Naive thymus-derived CD4-positive, alpha-beta T cell (primary cell): ENCODE results near the gene C4A. TPM values are rescaled to one million over a fixed set of nuclear protein-coding genes. Genes with fewer than 3 reads are reported as not detected.
"Not testable (repeated sequence)": the region's sequence is repeated elsewhere in the genome, so short reads cannot be mapped to it uniquely, and the experiment has no call there.

Source experiments
- ATAC-seq: fragments of 150-1000 bp; cut with Tn5 transposase; 2 replicates; pipeline ENCODE4 v1.10.0; 2021; ENCODE audit warnings: mild to moderate bottlenecking, moderate library complexity
- CTCF ChIA-PET: fragments of 350-600 bp; sonication (Branson Sonifier 250); formaldehyde crosslinking; loops from one replicate; lab custom pipeline; 2021; ENCODE audit warnings: antibody characterized with exemption; lab: Charles Lee
- POLR2A ChIA-PET: fragments of 350-600 bp; sonication (Branson Sonifier 250); formaldehyde crosslinking; loops from one replicate; lab custom pipeline; 2021; ENCODE audit warnings: antibody characterized with exemption, inconsistent platforms; lab: Charles Lee
- DNase-seq, 9 donors: peaks; one replicate each; pipeline versions ENCODE4 v3.0.0 to v3.0.0-alpha.2; 2020 to 2022; ENCODE audit warnings: mixed read lengths in 1 of 9
- H3K27ac ChIP-seq: one replicate; pipeline ENCODE4 v1.7.0; 2013; ENCODE audit warnings: mild to moderate bottlenecking, low read depth, low read length, moderate library complexity
- H3K27me3 ChIP-seq, 2 donors: one replicate each; pipeline ENCODE4 v1.7.0; 2013; ENCODE audit warnings: low read length in 2 of 2, mild to moderate bottlenecking in 2 of 2, moderate library complexity in 2 of 2; ENCODE audit not compliant: control insufficient read depth in 2 of 2, insufficient read depth in 2 of 2
- H3K36me3 ChIP-seq, 3 experiments: 1 replicate in 2 of 3; 2 replicates in 1 of 3; pipeline ENCODE4 v1.7.0; 2013; ENCODE audit warnings: low read length in 3 of 3, mild to moderate bottlenecking in 3 of 3, moderate library complexity in 1 of 3; ENCODE audit not compliant: insufficient read depth in 3 of 3, control insufficient read depth in 2 of 3
- H3K4me1 ChIP-seq, 2 donors: one replicate each; pipeline ENCODE4 v1.7.0; 2013; ENCODE audit warnings: low read length in 2 of 2, mild to moderate bottlenecking in 2 of 2, moderate library complexity in 1 of 2; ENCODE audit not compliant: control insufficient read depth in 2 of 2, insufficient read depth in 2 of 2
- H3K4me3 ChIP-seq: 2 replicates; pipeline ENCODE4 v1.7.0; 2013; ENCODE audit warnings: mild to moderate bottlenecking, low read length
- H3K9me3 ChIP-seq, 3 experiments: 1 replicate in 2 of 3; 2 replicates in 1 of 3; pipeline ENCODE4 v1.7.0; 2013; ENCODE audit warnings: low read length in 3 of 3; ENCODE audit not compliant: control insufficient read depth in 2 of 3
- H3K27ac Mint-ChIP-seq, 9 donors: one replicate each; pipeline ENCODE4 v1.8.0; 2020 to 2022; ENCODE audit warnings: mixed read lengths in 9 of 9, mild to moderate bottlenecking in 8 of 9, moderate library complexity in 5 of 9, inconsistent platforms in 2 of 9
- H3K27me3 Mint-ChIP-seq, 5 donors: one replicate each; pipeline ENCODE4 v1.8.0; 2021 to 2022; ENCODE audit warnings: mixed read lengths in 5 of 5, mild to moderate bottlenecking in 1 of 5
- H3K36me3 Mint-ChIP-seq, 5 donors: one replicate each; pipeline ENCODE4 v1.8.0; 2020 to 2022; ENCODE audit warnings: mixed read lengths in 5 of 5, mild to moderate bottlenecking in 3 of 5, inconsistent platforms in 1 of 5
- H3K4me1 Mint-ChIP-seq, 7 donors: one replicate each; pipeline ENCODE4 v1.8.0; 2020 to 2022; ENCODE audit warnings: mixed read lengths in 7 of 7, mild to moderate bottlenecking in 3 of 7, inconsistent platforms in 1 of 7
- H3K4me3 Mint-ChIP-seq, 10 donors: one replicate each; pipeline ENCODE4 v1.8.0; 2020 to 2022; ENCODE audit warnings: mild to moderate bottlenecking in 10 of 10, mixed read lengths in 10 of 10, moderate library complexity in 6 of 10, inconsistent platforms in 2 of 10
- H3K9me3 Mint-ChIP-seq, 11 donors: one replicate each; pipeline ENCODE4 v1.8.0; 2020 to 2022; ENCODE audit warnings: mixed read lengths in 11 of 11, mild to moderate bottlenecking in 4 of 11, inconsistent platforms in 1 of 11, moderate library complexity in 1 of 11
- intact Hi-C, 2 donors: fragments of 100-400 bp; cut with micrococcal nuclease; formaldehyde crosslinking; loops; one replicate each; pipeline ENCODE4 v1.15.1; 2023
- polyA plus RNA-seq, 2 donors: library from polyadenylated mRNA; unstranded; fragments of 300-500 nt; fragmentation: Illumina TruSeq; gene quantifications; one replicate each; pipeline ENCODE4 v1.2.3, GENCODE V29; 2021
- total RNA-seq, 6 experiments: library from RNA in 5 of 6; stranded (reverse) in 5 of 6; gene quantifications; 1 replicate in 5 of 6; 2 replicates in 1 of 6; pipeline ENCODE4 v1.2.3 and lab custom pipeline; 2021 to 2026

The C4A gene
- total and polyA plus RNA-seq, 7 experiments from 2014 or later = 3.2 to 9.0 (median 8.0) TPM; not detected in 2

GRCh38 chr6:31971993-31972708 is 9.7 kb upstream of the C4A start, which contains the start of gene DXO:
Gene DXO, minus strand, starts transcription at chr6:31972138. Its CDS starts 463 bp downstream, at chr6:31971675.
- Mint-ChIP-seq H3K36me3 (peaks cover 0 to 26% (median 8%) of the 10 kb centered on the region in 5 donors), H3K9me3 (peaks cover 0 to 7% (median 0%) of the 10 kb centered on the region in 11 donors), H3K27me3 (peaks cover 0 to 5% (median 0%) of the 10 kb centered on the region in 5 donors), H3K4me1 (peaks cover 20 to 51% (median 42%) of the 10 kb centered on the region in 7 donors), H3K27ac (peak within 1 kb of the TSS; percentile 97 to 100 (median 100)), H3K4me3 (peak within 1 kb of the TSS; percentile 86 to 99 (median 99))
- H3K4me1 ChIP-seq = peaks cover 21 to 22% of the 10 kb centered on the region in 2 donors
- peaks cover 0 to 35% (median 14%) of the 10 kb centered on the region in 3 experiments for H3K36me3 ChIP-seq
- DNase-seq (peak; percentile 95 to 100 (median 99)), ATAC-seq (peak; percentile 94)
- ChIA-PET CTCF (no interaction called here), POLR2A (interaction anchor here (0.6 to 6.6 kb wide), 17 partner anchors 7 to 1572 kb away, joined by 3 to 108 read pairs (median 4); partner anchors contain the start of genes EHMT2, MRPS18B, NELFE and SKIC2)
- no peaks in the 10 kb centered on the region for H3K9me3 ChIP-seq
- peak within 1 kb of the TSS; percentile 90 for H3K4me3 ChIP-seq
- H3K27me3 ChIP-seq = no peaks in the 10 kb centered on the region
- intact Hi-C loops = loop anchor here (1.0 to 10.0 kb wide), 3 partner anchors 13 to 237 kb away; partner anchors contain the start of genes SKIC2 (in 2 of the 2), CLIC1 (in 1 of the 2) and NEU1 (in 1 of the 2)
- peak within 1 kb of the TSS; percentile 97 for H3K27ac ChIP-seq

GRCh38 chr6:31972709-31973350 is 9.0 kb upstream of the C4A start:
- CTCF ChIA-PET = no interaction called here
- peak overlapping the region; percentile 97 for H3K27ac ChIP-seq
- peaks cover 21 to 22% of the 10 kb centered on the region in 2 donors for H3K4me1 ChIP-seq
- POLR2A ChIA-PET = interaction anchor here (0.6 to 6.6 kb wide), 8 partner anchors 11 to 872 kb away, joined by 3 to 108 read pairs (median 6); partner anchors contain the start of genes EHMT2, NELFE, SKIC2 and VARS1
- peak overlapping the region; percentile 90 for H3K4me3 ChIP-seq
- Mint-ChIP-seq H3K9me3 (peaks cover 0 to 7% (median 0%) of the 10 kb centered on the region in 11 donors), H3K27ac (peak overlapping the region; percentile 97 to 100 (median 100)), H3K36me3 (peaks cover 0 to 19% (median 7%) of the 10 kb centered on the region in 5 donors), H3K4me1 (peaks cover 20 to 52% (median 42%) of the 10 kb centered on the region in 7 donors), H3K27me3 (peaks cover 0 to 5% (median 0%) of the 10 kb centered on the region in 5 donors), H3K4me3 (peak overlapping the region; percentile 86 to 99 (median 99))
- DNase-seq (no peak), ATAC-seq (no peak)
- no peaks in the 10 kb centered on the region for H3K27me3 ChIP-seq
- H3K9me3 ChIP-seq = no peaks in the 10 kb centered on the region
- intact Hi-C loops = loop anchor here (1.0 to 10.0 kb wide), 3 partner anchors 14 to 238 kb away; partner anchors contain the start of genes SKIC2 (in 2 of the 2), CLIC1 (in 1 of the 2) and NEU1 (in 1 of the 2)
- peaks cover 0 to 28% (median 7%) of the 10 kb centered on the region in 3 experiments for H3K36me3 ChIP-seq

GRCh38 chr6:31976065-31976464 is 5.8 kb upstream of the C4A start:
- POLR2A ChIA-PET, H3K27ac ChIP-seq, H3K27me3 ChIP-seq, H3K9me3 ChIP-seq, H3K9me3 Mint-ChIP-seq, H3K27me3 Mint-ChIP-seq, H3K4me3 ChIP-seq, ATAC-seq, H3K36me3 ChIP-seq, H3K4me3 Mint-ChIP-seq, H3K27ac Mint-ChIP-seq, DNase-seq: not testable (repeated sequence)
- CTCF ChIA-PET = interaction anchor here (0.9 kb wide), 1 partner anchor 247 kb away, joined by 3 read pairs; no protein-coding TSS in a partner anchor
- H3K36me3 Mint-ChIP-seq = peaks cover 0 to 12% (median 7%) of the 10 kb centered on the region in 5 donors
- intact Hi-C loops = loop anchor here in 1 of 2 donors (10.0 kb wide), 2 partner anchors 111 to 241 kb away; partner anchors contain the start of genes CLIC1 and NEU1
- H3K4me1 Mint-ChIP-seq = peaks cover 23 to 61% (median 45%) of the 10 kb centered on the region in 7 donors
- peaks cover 12 to 34% of the 10 kb centered on the region in 2 donors for H3K4me1 ChIP-seq

- H3K27ac Mint-ChIP-seq = peak overlapping the region in 5 of 9 donors; percentile 48 to 87 (median 67)
- Histone ChIP-seq H3K4me3 (no peak overlapping the region), H3K27me3 (no peaks in the 10 kb centered on the region), H3K36me3 (no peaks in the 10 kb centered on the region), H3K9me3 (no peaks in the 10 kb centered on the region), H3K4me1 (peaks cover 2 to 26% of the 10 kb centered on the region in 2 donors), H3K27ac (peak overlapping the region; percentile 68)
- H3K9me3 Mint-ChIP-seq = peaks cover 0 to 1% (median 0%) of the 10 kb centered on the region in 11 donors
- peaks cover 18 to 42% (median 33%) of the 10 kb centered on the region in 7 donors for H3K4me1 Mint-ChIP-seq
- CTCF ChIA-PET = no interaction called here
- H3K36me3 Mint-ChIP-seq = peaks cover 0 to 12% (median 6%) of the 10 kb centered on the region in 5 donors
- no peak for DNase-seq
- no peaks in the 10 kb centered on the region for H3K27me3 Mint-ChIP-seq
- intact Hi-C loops = loop anchor here in 1 of 2 donors (10.0 kb wide), 2 partner anchors 113 to 243 kb away; partner anchors contain the start of genes CLIC1 and NEU1
- POLR2A ChIA-PET = interaction anchor here (0.6 to 2.6 kb wide), 2 partner anchors 7 to 85 kb away, joined by 3 to 9 read pairs; partner anchors contain the start of gene DXO
- ATAC-seq = no peak
- H3K4me3 Mint-ChIP-seq = no peak overlapping the region
These were observed 3.9 kb upstream of the C4A start for GRCh38 chr6:31977816-31978431.

GRCh38 chr6:31978831-31979230 is 3.0 kb upstream of the C4A start:
- Histone ChIP-seq H3K4me3 (no peak overlapping the region), H3K4me1 (peaks cover 0 to 19% of the 10 kb centered on the region in 2 donors), H3K27ac (peak overlapping the region; percentile 68), H3K36me3 (no peaks in the 10 kb centered on the region), H3K9me3 (no peaks in the 10 kb centered on the region), H3K27me3 (no peaks in the 10 kb centered on the region)
- DNase-seq (no peak), ATAC-seq (no peak)
- CTCF ChIA-PET = interaction anchor here (0.6 kb wide), 2 partner anchors 429 to 1529 kb away, joined by 3 to 4 read pairs; no protein-coding TSS in a partner anchor
- H3K27me3 Mint-ChIP-seq = no peaks in the 10 kb centered on the region
- H3K4me3 Mint-ChIP-seq = peak overlapping the region in 5 of 10 donors; percentile 11 to 56 (median 47)
- H3K36me3 Mint-ChIP-seq = peaks cover 0 to 12% (median 5%) of the 10 kb centered on the region in 5 donors
- POLR2A ChIA-PET = interaction anchor here (0.8 to 2.6 kb wide), 2 partner anchors 8 to 11 kb away, joined by 3 to 9 read pairs; partner anchors contain the start of gene DXO
- peaks cover 0 to 1% (median 0%) of the 10 kb centered on the region in 11 donors for H3K9me3 Mint-ChIP-seq
- intact Hi-C loops = loop anchor here in 1 of 2 donors (10.0 kb wide), 2 partner anchors 114 to 244 kb away; partner anchors contain the start of genes CLIC1 and NEU1
- H3K27ac Mint-ChIP-seq = peak overlapping the region; percentile 54 to 90 (median 82)
- H3K4me1 Mint-ChIP-seq = peaks cover 9 to 33% (median 24%) of the 10 kb centered on the region in 7 donors
